ENCODE measurements around the gene TRPM3. TPM values are rescaled to one million over a fixed set of nuclear protein-coding genes. Genes with fewer than 3 reads are reported as not detected.

TRPM3 gene
- total RNA-seq, 4 donors from 2014 or later: 0.57 to 4.4 (median 1.4) TPM; not detected in 1

GRCh38 chr9:70488793-70489105 lies 632.7 kb downstream of the TRPM3 start:
- TF ChIP-seq CTCF (IDR thresholded peaks at IDR 0.05; ENCODE audit: low read depth): no peak

- no peak for TF ChIP-seq CTCF (IDR thresholded peaks at IDR 0.05; ENCODE audit: low read depth)
Measured at GRCh38 chr9:70488098-70488792, 633.2 kb downstream of the TRPM3 start.

- no peak for TF ChIP-seq CTCF (IDR thresholded peaks at IDR 0.05; ENCODE audit: low read depth)
Measured at GRCh38 chr9:70486127-70486526, 635.3 kb downstream of the TRPM3 start.

GRCh38 chr9:70485273-70485858 lies 636.1 kb downstream of the TRPM3 start:
- TF ChIP-seq CTCF (IDR thresholded peaks at IDR 0.05; ENCODE audit: low read depth): no peak

GRCh38 chr9:70484232-70485130 lies 636.9 kb downstream of the TRPM3 start:
- no peak for TF ChIP-seq CTCF (IDR thresholded peaks at IDR 0.05; ENCODE audit: low read depth)

GRCh38 chr9:70481471-70481870 lies 640.0 kb downstream of the TRPM3 start:
- TF ChIP-seq CTCF (IDR thresholded peaks at IDR 0.05; ENCODE audit: low read depth): no peak

GRCh38 chr9:70480405-70480980 lies 640.9 kb downstream of the TRPM3 start:
- no peak for TF ChIP-seq CTCF (IDR thresholded peaks at IDR 0.05; ENCODE audit: low read depth)

Measured in subcutaneous adipose tissue (tissue), 4 donors.